GM12874 (cell line): ENCODE results near the gene WWC1.

Experiments
- TF ChIP-seq, protein P1 (sequence below): IDR thresholded peaks from 2 replicates; pipeline ENCODE4 v1.5.1; 2011; ENCODE audit warnings: low read depth, mild to moderate bottlenecking, control low read depth, low read length, moderate library complexity; ENCODE audit not compliant: insufficient read depth

Gene WWC1

DNA sequence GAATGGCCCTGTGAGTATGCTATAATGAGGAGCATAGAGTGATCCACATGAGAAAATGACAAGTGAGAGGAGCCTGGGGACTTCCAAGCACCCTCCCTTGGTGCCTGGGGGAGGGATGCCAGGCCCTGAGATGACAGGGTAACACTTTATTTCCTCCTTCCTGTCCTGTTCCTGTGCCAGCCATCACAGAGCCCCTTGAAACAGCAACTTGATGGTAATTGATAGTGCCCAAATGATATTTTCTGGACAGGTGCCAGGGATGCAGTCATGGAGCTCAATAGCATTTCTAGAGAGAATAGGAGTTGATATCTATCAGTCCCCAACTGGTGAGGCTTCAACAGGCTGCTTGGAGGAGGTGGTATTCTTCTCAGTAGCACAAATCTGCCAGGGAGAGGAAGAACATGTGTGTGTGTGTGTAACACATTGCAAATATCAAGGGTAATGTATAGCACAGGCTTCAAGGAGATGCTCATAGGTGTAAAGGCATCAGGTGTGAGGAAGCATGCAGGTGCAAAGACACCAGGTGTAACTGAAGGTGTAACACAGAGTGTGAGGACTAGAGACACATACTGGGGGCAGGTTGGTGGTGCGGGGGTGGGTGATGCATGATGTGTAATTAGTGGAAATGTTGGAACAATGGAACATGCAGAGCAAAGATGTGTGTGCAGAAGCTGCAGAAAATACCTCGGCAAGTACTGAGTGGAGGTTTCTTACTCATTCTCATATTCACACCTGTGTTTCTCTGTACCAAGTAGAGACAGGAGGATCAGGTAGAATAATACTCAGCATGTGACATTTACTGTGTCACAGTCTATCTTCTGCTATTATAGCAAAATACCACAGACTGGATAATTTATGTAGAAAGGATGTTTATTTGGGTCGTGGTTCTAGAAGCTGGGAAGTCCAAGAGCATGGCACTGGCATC is 18.1 kb upstream of the WWC1 start:
- TF ChIP-seq, protein P1, sequence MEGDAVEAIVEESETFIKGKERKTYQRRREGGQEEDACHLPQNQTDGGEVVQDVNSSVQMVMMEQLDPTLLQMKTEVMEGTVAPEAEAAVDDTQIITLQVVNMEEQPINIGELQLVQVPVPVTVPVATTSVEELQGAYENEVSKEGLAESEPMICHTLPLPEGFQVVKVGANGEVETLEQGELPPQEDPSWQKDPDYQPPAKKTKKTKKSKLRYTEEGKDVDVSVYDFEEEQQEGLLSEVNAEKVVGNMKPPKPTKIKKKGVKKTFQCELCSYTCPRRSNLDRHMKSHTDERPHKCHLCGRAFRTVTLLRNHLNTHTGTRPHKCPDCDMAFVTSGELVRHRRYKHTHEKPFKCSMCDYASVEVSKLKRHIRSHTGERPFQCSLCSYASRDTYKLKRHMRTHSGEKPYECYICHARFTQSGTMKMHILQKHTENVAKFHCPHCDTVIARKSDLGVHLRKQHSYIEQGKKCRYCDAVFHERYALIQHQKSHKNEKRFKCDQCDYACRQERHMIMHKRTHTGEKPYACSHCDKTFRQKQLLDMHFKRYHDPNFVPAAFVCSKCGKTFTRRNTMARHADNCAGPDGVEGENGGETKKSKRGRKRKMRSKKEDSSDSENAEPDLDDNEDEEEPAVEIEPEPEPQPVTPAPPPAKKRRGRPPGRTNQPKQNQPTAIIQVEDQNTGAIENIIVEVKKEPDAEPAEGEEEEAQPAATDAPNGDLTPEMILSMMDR: no peak

DNA sequence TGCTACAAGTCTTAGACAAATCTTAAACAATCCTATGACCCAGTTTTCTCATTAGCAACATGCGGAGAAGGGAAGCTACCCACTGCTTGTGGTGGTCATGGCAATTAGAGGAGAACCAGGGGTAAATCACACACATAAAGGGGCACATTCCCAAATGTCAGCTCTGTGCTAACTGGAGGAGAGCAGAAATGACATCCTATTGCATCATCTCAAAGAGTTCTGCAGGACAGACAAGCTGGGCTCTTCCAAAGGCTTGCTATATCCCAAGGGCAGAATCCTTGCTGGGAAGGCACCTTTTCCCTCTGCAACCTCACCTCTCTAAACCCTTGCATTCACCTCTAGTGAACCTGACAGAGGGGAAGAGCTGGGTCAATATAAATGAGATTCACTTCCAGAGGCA is 17.0 kb upstream of the WWC1 start:
- TF ChIP-seq, protein P1: no peak

DNA sequence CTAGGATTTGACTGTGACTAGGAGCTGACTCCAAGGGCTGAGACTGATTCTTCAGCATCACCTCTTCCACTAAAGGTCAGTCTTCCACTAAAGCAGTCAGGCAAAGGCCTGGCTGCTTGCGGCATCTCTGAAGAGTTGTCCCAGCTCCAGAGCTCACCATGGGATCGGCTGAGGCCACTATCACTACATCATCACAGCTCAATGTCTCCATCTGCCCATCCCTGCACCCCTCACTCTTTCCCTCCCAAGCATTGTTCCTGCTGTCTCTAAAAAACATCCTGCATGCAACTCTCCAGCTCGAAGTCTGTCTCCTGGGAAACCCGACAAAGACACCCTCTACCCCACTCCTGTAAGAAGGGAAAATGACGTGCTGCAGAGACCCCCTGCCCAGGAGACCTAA is 15.5 kb upstream of the WWC1 start:
- TF ChIP-seq, protein P1: no peak

DNA sequence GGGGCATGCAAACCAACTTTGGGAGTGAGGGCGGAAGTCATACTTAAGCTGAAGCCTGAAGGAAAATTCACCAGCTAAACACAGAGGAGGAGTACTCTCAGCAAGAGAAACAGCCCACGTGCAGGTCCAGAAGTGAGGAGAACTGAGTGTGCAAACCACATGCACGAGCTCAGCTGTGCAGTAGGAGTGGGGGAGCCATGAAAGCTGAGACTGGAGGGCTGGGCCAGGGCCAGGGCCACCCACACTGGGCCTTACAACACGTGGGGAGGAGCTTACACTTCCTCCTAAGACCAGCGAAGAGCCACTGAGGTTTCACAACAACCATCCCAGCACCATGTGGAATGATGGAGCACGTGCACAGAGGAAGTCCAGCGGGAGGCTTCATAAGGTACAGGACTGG is 9.3 kb upstream of the WWC1 start:
- TF ChIP-seq, protein P1: no peak

DNA sequence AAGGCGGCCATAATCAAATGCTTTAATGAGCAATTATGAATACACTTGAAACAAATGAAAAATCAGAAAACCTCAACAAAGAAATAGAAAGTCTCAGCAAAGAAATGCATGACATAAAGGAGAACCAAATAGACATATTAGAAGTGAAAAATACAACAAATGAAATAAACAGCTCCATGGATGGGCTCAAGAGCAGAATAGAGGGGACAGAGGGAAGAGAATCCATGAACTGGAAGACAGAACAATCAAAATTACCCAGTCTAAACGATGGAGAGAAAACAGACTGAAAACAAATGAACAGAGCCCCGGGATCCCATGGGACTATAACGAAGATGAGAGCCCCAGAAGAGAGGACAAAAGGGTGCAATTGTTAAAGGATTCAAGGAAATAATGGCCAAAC is 6.6 kb upstream of the WWC1 start:
- TF ChIP-seq, protein P1: no peak

DNA sequence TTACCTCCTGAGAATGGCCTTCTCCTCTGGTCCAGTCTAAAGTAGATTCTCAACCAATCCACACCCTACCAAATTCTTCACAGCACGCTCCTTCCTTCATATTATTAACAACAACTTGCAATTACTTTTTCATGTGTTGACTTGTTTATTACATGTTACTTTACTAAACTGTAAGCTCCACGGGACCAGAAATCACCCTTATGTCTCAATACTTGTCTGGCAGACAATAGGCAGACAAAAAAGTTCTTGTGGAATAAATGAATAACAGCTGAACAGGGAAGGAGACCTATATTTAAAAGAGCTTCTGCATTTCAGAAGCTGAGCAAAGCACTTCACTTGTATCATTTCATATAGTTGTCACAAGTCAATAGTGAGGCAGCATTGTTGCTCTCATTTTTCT is 5.7 kb upstream of the WWC1 start:
- TF ChIP-seq, protein P1: no peak

DNA sequence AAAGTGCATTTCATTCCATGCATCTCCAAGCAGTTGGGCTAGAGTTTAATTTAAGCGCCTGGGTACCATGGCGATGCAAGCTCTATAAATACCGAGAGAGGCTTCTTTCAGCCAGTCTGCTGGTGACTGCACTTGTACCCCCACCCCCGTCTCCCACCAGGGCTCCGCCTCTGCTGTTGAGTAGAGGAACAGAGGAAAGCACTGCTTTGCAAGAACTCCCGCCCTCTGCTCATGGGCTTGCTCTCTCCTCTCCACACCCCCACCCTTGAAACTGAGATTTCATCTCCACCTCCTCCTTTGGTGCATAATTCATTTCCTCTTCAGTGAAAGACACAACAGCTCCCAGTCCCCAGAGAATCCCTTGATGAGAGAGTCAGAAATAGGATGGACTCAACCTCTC is 5.1 kb upstream of the WWC1 start:
- TF ChIP-seq, protein P1: no peak
